HG03039 (cell line): ENCODE measurements around the gene SPAM1.
"Not testable (repeated sequence)": the region's sequence is repeated elsewhere in the genome, so short reads cannot be mapped to it uniquely, and the experiment has no call there.

Experiments used
- ATAC-seq: cut with Tn5 transposase; IDR thresholded peaks from one replicate; pipeline ENCODE4 v1.9.1; 2021; ENCODE audit warnings: mild to moderate bottlenecking, moderate library complexity; ENCODE audit not compliant: unreplicated experiment

Gene SPAM1, protein sequence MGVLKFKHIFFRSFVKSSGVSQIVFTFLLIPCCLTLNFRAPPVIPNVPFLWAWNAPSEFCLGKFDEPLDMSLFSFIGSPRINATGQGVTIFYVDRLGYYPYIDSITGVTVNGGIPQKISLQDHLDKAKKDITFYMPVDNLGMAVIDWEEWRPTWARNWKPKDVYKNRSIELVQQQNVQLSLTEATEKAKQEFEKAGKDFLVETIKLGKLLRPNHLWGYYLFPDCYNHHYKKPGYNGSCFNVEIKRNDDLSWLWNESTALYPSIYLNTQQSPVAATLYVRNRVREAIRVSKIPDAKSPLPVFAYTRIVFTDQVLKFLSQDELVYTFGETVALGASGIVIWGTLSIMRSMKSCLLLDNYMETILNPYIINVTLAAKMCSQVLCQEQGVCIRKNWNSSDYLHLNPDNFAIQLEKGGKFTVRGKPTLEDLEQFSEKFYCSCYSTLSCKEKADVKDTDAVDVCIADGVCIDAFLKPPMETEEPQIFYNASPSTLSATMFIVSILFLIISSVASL

DNA sequence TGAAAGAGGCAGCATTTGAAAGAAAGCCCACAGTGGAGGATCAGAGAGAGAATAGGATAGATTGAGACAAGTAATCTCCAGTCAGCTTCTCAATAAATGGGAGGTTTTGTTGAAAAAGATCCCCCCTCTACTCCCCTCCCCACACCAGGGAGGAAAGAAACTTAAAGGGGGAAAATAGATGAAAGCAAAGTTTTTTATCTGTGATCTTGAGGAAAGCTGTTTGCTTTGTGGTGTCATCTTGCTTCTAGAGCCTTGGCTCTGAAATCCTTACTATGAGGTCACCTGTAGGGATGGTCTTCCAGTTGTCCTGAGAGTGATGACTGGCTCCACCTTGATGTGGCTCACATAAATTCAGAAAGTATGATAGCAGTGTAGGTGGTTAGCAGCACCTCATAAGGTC, at the start of gene SPAM1:
TSS of gene SPAM1 (plus strand) at position 301 of the 400 bp plus-strand sequence. CDS start 28,330 bp downstream, outside the sequence.
- no peak for ATAC-seq

DNA sequence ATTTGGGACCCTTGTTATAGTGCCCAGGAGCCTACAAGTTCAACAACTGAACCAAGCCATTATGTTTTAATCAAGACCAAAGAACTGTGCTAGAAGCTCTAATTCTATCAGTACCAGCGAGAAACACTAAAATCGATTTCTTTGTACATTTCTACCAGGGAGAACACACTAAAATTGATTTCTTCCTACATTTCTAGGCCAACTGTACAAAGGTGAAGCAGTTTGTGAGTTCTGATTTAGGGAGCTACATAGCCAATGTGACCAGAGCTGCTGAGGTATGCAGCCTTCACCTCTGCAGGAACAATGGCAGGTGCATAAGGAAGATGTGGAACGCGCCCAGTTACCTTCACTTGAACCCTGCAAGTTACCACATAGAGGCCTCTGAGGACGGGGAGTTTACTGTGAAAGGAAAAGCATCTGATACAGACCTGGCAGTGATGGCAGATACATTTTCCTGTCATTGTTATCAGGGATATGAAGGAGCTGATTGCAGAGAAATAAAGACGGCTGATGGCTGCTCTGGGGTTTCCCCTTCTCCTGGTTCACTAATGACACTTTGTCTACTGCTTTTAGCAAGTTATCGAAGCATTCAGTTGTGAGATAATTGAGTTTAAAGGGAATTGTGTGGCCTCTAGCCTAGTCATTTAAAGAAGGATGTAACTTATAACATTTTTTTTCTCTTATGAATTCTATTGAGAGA, 48.3 kb upstream of the SPAM1 start:
- ATAC-seq: no peak

DNA sequence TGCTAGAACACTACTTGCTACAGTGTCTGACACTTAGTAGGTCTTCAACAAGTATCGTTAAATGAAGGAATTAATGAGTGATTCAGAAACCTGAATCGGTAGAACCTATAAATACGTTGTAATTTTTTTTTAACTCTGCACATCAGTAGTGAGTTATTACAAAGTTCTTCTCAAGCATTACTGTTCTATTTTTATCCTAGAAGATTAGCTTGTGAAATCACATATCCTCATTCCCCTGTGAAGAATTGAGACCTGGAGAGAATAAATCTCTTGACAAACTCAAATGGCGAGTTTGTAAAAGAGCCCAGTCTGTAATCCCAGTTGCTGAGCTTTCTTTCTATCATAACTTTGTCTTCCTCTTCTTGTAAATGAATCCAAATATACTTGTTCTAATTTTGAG, 45.4 kb upstream of the SPAM1 start:
- no peak for ATAC-seq

DNA sequence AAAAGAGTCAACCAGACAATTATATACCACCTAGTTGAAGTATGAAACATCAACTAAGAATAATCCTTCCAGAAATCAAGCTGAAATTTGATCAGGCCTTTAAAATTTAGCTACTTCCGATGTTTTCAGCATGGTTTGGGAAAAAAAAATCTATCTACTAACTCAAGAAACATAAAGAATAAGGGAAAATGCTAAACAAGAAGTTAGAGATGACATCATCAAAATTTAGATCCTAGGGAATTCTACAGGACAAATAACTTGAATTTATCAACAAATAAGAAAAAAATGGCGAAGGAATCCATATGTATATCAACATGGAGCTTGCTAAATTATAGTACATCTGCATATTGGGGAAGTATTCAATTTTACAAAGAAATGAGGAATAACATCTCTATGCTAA, 43.7 kb upstream of the SPAM1 start:
- no peak for ATAC-seq

DNA sequence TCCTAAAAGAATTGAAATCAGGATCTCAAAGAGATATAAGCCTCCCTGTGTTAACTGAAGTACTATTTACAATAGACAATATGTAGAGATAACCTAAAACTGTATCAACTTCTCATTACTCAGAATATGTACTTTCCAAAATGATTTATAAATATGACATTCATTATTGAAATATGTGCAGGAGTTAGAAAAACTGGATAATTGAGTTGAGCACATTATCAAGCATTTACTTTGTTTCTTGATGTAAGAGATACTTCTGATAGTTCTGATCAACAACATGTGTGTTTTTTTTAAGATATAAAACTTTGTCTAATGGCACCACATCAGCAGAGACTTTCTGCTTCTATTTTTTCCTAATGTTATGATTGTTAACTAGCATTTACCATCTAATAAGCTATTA, 41.9 kb upstream of the SPAM1 start:
- ATAC-seq: no peak

DNA sequence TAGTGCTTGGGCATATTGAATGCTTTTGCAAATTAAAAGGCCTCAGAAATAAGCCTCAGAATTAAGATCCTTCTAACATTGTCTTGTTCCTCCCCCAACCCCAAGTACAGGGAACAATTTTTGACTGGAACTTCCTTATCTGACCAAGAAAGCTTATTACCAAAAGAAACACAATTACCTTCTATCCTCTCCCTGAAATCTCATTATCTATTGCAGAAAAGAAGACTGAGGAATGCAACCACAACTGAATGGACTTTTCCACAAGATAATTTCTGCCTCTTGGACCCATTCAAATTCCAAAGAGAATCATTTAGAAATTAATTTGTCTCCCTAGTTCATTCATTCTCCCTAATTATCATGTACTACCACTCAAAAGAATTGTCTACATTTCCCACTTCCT, 36.8 kb upstream of the SPAM1 start:
- no peak for ATAC-seq

DNA sequence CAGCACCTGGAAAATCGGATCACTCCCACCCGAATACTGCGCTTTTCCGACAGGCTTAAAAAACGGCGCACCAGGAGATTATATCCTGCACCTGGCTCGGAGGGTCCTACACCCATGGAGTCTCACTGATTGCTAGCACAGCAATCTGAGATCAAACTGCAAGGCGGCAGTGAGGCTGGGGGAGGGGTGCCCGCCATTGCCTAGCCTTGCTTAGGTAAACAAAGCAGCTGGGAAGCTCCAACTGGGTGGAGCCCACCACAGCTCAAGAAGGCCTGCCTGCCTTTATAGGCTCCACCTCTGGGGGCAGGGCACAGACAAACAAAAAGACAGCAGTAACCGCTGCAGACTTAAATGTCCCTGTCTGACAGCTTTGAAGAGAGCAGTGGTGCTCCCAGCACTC, 30.3 kb upstream of the SPAM1 start:
- ATAC-seq: not testable (repeated sequence)

DNA sequence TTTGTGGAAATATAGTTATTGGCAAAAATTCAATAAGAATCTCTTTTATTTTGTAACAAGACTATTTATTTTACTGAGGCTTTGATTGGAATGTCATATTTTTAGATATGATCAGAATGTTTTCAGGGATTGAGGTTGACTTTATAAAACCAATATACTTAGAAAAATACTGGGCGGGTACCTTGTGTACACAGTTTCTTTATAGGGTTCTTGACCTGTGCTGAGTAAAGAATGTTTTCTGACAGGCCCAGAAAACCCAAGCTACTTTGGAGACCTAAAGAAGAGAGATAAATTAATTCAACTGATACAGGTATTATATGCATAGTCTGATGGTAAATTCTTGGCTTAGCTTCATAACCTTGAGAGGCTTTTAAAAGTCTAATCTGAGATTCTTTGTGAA, 23.9 kb upstream of the SPAM1 start:
- ATAC-seq: no peak

DNA sequence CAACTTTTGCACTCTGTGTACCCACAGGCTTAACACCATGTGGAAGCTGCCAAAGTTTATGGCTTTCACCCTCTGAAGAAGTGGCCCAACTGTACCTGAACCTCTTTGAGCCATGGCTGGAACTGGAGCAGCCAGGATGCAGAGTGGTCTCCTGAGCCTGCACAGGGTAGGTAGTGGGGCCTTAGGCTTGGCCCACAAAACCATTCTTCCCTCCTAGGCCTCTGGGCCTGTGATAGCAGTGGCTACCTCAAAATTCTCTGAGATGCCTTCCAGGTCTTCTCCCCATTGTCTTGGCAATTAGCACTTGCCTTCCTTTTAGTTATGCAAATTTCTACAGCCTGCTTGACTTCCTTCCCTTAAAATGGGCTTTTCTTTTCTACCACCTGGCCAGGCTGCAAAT, 19.3 kb upstream of the SPAM1 start:
- no peak for ATAC-seq

DNA sequence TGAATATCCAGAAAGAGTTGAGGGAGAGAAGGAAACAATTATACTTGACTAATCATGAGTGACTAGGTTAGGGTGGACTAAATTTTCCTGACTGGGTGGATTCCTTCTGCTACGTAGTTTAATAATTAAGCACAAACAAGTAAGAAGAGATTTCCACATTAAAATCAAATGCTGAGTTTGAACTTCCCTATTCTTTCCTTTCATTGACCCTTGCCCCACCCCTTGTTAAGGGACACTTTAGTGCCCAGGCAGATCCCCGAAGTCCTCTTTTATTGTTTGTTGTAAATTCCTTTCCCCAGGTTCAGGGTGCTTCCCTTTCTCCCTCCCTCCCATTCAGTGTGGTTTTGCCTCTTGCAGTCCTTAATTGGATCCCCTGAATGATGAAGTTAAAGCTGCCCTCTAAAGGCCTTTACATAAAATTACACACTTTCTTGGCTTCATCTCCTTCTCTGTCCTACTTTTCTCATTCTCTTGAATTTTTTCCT, 8.8 kb upstream of the SPAM1 start:
- ATAC-seq: no peak

DNA sequence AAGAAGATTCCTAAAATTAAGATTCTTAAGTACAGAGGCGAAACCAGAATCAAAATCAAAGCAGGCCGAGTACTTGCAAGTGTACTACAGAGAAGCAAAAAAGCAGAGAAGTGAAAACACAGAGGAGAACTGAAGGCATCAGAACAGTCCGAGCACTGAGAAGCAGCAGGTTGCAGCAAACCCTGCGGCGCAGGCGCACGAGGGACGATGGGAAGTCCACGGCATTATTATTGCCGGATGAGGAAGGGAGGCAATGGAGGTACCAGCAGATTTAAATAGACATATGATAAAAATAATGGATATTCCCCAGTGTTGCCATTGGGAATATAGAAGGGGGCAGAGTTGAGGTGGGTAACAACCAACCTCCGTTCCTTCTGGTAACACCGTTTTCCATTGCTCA, 7.2 kb upstream of the SPAM1 start:
- no peak for ATAC-seq

DNA sequence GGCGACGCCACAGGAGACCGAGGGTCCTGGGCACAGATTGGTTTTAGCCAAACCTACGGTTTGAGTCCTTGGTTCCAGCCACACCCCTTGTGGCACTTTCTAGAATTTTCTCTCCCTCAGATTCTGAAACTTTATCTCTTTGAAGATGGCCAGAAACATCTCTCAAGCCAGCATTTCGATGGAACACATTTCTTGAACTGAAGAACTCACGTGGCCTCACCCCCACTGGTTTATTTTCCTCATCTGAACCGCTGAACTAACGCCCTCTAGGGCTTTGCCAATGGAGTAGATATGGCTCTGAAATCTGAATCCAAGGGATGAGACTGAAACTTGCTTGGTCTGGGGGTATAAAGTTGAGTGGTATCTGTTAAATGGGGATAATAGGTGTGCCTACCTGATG, 6.7 kb upstream of the SPAM1 start:
- no peak for ATAC-seq

DNA sequence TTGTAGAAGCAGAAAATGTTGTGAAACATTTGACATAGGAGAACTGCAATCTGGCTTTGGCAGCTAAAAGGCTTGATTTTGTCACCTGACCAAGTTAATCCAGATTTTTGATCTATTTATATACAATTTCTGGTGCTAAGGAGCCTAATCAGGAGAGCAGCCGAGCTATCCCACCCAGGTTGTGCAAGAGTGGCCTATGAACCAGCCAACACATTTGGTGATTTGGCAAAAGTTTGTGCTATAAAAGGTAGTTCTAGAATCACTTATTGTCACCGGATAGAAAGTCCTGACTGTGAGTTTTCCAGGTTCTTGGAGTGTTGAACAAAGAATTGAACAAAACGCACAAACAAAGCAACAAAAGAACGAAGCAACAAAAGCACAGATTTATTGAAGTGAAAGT, 1.4 kb upstream of the SPAM1 start:
- ATAC-seq: no peak

DNA sequence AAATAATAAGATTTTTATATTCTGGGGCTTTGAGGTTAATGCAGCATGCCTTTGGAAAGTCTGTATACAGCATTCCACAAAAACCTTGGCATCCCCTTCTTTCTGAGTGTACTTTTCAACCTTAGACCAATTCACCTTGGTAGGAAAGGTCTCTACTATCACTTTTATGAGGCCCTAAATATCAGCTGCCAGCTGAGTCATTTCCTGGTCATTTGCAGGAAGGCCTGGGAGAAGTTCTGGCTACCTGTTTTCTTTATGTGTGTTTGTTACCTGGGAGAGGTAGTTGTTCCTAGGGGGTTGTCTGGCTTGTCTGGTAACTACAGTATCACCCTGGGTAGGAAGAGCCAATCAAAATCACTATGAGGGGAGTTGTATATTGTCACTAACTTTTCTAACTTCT, 4.1 kb downstream of the SPAM1 start:
- ATAC-seq: no peak

DNA sequence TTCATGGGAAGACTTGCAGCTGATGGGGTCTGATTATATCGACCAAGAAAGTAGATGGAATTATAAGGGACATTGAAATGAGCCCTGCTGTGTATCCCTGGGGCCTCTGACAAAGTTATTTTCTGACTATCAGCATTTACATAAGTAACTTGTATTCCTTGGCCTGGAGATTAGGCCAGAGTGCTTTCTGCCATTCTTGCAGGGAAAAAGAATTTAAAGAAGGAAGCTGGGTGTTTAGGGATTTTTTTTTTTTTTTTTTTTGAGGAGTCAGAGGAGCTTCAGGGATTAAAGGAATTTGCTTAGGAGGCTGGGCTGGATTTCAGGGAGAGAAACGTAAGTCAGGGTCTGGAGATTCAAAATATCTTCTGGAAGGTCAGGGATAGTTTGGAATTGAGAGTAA, 4.6 kb downstream of the SPAM1 start:
- ATAC-seq: no peak

DNA sequence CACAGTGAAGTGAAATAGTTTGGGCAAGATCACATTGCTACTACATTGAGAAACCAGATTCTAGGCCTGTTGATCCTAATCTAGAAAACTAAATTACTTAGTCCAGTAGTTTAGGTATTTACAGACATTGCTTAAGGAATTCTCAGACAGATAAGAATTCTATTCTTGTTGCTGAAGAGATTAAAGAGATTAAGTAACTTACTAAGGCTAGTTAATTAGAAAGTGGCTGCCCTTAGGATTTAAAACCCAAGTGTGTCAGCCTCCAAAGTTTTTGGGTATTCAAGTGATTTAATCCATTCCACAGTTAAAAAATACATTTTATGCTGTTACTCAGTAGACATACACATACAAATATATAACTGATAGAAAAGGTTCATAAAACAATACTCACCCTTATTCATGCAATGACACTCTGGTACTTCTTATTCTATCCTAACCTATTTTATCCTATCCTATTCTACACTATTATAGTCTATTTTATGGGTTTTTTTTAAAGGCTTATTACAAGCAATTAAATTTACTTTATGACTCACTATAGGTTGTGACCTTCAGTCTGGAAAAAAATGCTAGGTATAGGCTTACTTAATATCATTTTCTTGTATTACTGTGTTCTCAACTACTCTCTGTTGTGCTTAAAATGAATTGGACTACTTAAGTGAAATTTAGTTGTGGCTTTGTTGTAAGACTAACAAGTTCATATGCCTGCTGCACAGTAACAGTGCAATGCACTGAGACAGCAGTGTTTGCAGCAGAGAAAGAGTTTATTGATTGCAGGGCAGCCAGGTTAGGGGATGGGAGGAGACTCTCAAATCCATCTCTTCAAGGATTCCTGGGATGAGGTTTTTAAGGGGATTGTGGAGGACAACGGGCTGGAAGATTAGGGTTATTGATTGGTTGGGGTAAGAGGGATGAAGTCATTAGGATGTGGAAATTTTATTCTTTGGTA, 10.7 kb downstream of the SPAM1 start:
- no peak for ATAC-seq

DNA sequence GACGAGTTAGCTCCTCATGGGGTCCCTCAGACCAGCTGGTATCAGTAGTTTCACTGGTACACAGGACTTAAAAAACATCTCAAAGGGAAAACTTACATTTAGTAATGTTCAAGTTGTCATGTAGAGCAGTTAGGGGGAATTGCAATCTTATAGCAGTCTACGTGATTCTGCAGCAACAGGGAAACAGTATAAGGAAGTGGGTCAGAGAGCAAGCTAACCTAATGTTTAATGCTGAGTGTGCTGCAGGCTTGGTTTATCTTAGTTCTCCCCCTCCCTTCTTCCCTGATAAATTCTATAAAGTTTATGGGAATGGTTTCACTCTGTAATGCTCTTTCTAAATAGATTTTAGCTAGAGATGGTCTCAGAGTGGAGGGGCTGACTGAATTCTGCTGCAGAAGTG, 11.3 kb downstream of the SPAM1 start:
- ATAC-seq: no peak

DNA sequence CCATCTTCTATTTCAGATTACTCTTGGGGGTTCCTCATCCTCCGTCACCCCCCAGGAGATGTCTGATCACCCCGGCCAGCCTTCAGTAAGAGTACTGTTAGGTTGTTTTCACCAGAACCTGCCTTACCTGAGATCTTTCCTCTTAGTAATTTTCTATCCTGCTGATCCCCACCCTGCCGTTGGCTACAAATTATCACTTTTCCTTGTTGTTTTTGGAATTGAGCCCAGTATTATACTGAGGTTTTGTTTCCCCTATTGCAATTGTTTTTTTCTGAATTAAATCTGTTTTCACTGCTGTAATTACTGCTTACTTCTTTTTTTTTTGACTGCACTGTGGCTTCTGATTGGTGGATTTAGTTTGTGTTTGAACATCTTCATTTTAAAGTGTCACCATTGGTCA, 14.7 kb downstream of the SPAM1 start:
- ATAC-seq: no peak

DNA sequence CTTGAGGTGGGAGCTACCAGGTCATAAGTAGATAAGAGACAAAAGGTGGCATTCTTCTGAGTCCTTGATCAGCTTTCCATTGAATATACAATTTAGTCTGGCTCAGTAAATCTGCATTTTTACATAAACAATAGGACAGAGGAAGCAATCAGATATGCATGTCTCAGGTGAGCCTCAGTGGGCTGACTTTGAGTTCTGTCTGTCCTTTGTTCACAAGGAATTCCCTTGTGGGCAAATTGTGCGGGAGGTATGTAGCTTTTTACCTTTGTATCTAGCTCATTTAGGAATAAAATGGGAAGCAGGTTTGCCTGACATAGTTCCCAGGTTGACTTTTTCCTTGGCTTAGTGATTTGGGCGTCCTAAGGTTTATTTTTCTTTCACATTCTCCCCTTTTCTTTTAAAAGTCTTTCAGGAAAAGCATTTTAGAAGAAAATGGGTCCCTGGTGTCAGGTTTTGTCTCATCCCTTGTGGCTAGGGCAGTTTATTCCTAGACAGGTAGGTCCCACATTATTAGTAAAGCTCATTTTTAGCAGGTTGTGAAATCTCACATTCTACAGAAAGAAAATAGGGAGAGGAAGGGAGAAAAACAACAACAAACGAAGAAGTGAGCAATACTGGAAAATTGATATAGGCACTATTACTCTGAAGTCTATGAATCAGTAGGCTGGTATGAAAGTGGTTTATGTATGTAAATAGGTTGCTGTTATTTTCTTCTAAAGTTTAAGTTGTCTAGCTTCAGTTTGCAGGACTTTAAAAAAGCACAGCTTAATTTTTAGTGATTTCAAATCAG, 16.5 kb downstream of the SPAM1 start:
- no peak for ATAC-seq

DNA sequence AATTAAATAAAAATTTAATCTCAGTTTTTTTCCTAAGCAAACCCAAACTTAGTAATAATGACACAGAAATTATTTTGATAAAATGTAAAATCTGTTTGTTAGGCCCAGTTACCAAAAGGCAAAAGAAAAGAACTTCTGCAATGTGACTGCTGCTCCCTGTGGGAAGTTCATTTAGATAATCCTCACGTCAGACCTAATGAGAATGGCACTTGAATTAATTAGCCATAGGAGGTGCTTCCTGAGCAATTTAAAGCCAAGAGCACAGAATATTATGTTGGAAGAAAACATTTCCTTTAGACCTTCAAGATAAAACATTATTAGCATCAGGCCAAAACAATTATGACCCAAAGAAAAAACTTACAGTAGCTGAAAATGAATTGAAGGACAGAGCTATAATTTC, 19.4 kb downstream of the SPAM1 start:
- no peak for ATAC-seq
